DMS 273 (cell line): ENCODE results near the gene ZGLP1.

Experiments
- DNase-seq: peaks from one replicate; lab custom pipeline; 2025; ENCODE audit not compliant: unreplicated experiment; lab: John Stamatoyannopoulos, UW

ZGLP1 gene

GRCh38 chr19:10328558-10329429 lies 19.2 kb upstream of the ZGLP1 start:
- DNase-seq, result no peak

- DNase-seq, result no peak
Measured at GRCh38 chr19:10327793-10328192, 18.2 kb upstream of the ZGLP1 start.

DNA sequence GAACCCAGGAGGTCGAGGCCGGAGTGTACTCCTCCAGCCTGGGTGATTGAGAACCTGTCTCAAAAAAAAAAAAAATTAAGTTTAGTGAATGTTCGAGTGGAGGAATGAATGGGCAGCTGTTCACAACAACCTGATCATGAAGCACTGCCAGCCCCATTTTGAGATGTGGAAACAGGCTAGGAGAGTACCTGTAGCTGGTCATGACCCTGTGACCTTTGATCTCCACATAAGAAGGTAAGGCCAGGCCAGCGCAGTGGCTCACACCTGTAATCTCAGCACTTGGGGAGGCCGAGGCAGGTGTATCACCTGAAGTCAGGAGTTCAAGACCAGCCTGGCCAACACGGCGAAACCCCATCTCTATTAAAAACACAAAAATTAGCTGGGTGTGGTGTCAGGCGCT lies 16.1 kb upstream of the ZGLP1 start:
- DNase-seq, result no peak

- DNase-seq, result no peak
Measured at GRCh38 chr19:10321874-10322835, 12.5 kb upstream of the ZGLP1 start.

DNA sequence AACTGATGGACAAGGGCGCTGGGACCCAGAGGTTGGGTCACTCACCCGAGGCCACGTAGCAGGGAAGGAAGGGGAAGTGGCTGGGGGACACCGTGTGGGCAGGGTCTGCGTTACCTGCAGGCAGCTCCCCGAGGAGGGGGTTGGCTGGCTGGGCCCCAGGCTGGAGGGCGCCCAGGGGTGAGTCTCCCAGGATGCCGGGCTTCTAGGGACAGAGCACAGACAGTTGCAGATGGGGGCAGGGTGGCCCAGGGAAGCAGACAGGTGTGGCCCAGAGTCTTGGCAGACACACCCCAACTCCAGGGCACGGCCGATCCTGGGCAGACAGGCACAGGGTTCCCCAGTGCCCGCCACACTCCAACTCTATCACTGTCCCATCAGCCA lies 11.8 kb upstream of the ZGLP1 start:
- DNase-seq, result no peak

GRCh38 chr19:10320602-10321416 lies 11.2 kb upstream of the ZGLP1 start:
- no peak for DNase-seq

- no peak for DNase-seq
Measured at GRCh38 chr19:10318807-10319682, 9.4 kb upstream of the ZGLP1 start.

- DNase-seq, result no peak
Measured at GRCh38 chr19:10317857-10318462, 8.3 kb upstream of the ZGLP1 start.

GRCh38 chr19:10317045-10317856 lies 7.6 kb upstream of the ZGLP1 start:
- peak; percentile 73 for DNase-seq

GRCh38 chr19:10316229-10317044 lies 6.8 kb upstream of the ZGLP1 start:
- peak; percentile 81 for DNase-seq

DNA sequence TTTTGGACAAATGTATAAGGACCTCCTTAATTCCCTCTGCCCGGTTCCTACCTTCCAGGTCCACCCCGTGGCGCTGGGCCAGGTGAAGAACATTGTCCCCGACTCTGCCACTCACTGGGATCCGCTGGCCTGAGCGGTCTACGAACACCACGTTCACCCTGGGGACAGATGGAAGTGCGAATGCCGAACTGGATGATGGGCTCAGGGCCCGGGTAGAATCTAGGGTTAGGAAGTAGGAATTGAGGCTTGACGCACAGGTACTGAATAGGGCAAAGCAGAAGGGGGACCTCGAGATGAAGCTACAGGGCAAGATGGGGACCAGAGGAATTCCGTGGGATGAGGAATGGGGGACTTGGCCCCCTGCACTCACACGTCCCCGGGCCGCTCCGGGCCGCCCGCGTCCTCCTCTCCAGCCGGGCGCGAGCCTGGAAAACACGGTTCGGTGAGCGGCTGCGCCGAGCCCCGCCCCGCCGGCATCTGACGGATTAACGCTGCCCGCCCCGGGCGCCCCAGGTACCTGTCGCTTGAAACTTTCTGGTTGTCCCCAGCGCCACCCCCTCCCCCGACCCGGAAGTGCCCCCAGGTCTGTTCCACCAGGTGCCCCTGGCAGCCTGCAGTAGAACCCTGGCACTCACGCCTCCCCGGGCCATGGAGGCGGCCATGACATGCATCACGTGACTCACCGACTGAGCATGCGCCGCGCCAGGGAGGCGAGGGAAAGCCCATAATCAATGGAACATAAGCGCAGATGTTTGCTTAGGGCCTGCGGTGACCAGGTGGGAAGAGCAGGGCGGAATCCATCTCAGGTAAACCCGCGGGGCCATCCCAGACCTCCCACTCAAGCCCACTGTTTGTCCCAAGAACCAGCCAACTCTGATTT lies 6.0 kb upstream of the ZGLP1 start, which contains the start of gene FDX2:
Gene FDX2, minus strand, starts transcription at position 681 of the 880 bp plus-strand sequence. Its CDS starts 19 bp downstream, at position 662.
- DNase-seq, result peak; percentile 95

- no peak for DNase-seq
Measured at GRCh38 chr19:10306327-10306726, 3.3 kb downstream of the ZGLP1 start.

DNA sequence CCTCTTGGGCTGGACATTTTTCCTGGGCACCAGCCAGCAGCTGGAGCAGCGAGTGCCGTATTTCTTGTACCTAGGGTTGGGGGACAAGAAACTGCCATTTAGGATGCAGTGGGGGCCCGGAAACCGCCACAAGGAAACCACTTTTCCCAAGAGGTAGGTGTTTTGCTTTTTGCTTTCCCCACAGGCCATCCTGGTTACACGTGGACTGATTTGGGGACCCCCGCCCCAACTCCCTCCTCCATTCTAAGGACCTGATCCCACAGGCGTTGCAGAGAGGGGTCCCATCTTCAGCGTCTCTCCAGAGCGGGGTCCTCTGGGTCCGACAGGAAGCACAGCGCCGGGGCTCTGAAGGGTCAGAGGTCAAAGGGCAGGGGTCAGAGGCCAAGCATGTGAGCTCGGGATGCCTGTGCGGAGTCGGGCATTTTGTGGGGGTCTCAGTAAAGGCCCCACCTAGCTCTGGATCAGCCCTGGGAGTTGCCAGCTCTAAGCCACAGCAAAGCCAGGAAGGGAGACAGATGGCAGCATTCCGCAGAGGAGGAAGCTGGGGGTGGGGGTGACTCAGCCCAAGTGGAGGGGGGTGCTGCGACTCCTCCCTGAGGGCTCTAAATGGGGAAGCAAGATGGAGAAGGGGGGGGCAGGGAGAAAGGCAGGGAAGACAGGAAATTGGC lies 4.3 kb downstream of the ZGLP1 start:
- DNase-seq, result peak; percentile 81

- peak; percentile 81 for DNase-seq
Measured at GRCh38 chr19:10299545-10300458, 9.8 kb downstream of the ZGLP1 start.
